ENCODE measurements around the gene NANOGP8. TPM values are rescaled to one million over a fixed set of nuclear protein-coding genes. Genes with fewer than 3 reads are reported as not detected.

Gene NANOGP8, protein sequence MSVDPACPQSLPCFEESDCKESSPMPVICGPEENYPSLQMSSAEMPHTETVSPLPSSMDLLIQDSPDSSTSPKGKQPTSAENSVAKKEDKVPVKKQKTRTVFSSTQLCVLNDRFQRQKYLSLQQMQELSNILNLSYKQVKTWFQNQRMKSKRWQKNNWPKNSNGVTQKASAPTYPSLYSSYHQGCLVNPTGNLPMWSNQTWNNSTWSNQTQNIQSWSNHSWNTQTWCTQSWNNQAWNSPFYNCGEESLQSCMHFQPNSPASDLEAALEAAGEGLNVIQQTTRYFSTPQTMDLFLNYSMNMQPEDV
- not detected in 2 replicates for total RNA-seq

DNA sequence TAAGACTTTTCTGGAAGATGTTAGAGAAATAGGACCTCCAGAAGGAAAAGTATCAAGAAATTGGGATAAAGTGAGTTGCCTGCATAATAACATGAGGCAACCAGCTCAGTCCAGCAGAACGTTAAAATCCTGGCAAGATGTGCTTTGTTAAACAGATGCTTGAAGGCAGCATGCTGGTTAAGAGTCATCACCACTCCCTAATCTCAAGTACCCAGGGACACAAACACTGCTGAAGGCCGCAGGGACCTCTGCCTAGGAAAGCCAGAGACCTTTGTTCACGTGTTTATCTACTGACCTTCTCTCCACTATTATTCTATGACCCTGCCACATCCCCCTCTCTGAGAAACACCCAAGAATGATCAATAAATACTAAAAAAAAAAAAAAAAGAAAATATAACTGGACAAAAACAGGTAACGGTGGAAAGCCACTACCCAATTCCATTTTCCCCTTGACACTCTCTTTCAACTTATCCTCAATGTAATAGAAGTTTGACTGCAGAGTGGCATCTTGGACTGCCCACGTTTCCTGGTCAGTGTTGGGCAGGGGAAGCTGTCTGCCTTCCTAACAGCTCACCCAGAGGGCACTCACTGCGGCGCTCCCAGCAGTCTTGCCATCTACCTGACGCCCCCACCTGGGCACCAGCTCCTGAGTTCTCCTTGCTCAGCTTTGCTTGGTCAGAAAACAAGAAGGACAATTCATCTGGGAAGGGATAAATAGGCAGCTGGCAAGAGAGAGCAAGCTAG, at the start of gene NANOGP8:
Gene NANOGP8 (minus strand): TSS at position 120 of the 744 bp plus-strand sequence. CDS start 185 bp downstream, outside the sequence.

Other genes with a start within 250 kb of the NANOGP8 start
- gene AQR, start 115.6 kb downstream of the NANOGP8 start, total RNA-seq, result 11.7 and 14.3 TPM in 2 replicates
- 14.2 and 22.2 TPM in 2 replicates for gene ZNF770, start 97.0 kb downstream of the NANOGP8 start, total RNA-seq

Measured in bronchial smooth muscle cell (primary cell).